OCI-LY7 (cell line): ENCODE data around the gene ATP8B3.
"Not testable (repeated sequence)": the region's sequence is repeated elsewhere in the genome, so short reads cannot be mapped to it uniquely, and the experiment has no call there.

Source experiments
- CTCF ChIP-seq: fragments of 200-600 bp; sonication (generic); conservative IDR thresholded peaks from 2 replicates; pipeline ENCODE4 v1.5.1; 2014; ENCODE audit warnings: mild to moderate bottlenecking, antibody characterized with exemption, low read length, moderate library complexity, mixed read lengths
- EZH2phosphoT487 ChIP-seq: fragments of 200-600 bp; sonication (generic); IDR thresholded peaks from 2 replicates; pipeline ENCODE4 v1.6.1; 2018; ENCODE audit warnings: low read depth, borderline replicate concordance, mild to moderate bottlenecking, mixed run types, antibody characterized with exemption, low read length, moderate library complexity, mixed read lengths

GRCh38 chr19:1797313-1797712 lies 14.8 kb downstream of the ATP8B3 start:
- not testable (repeated sequence) for TF ChIP-seq CTCF, EZH2phosphoT487
